IPS-NIHi11 (cell line): ENCODE data around the gene GASK1B.

Experiments
- DNase-seq: peaks from one replicate; pipeline ENCODE4 v3.0.0; 2012; ENCODE audit warnings: mixed read lengths, low spot score

Gene GASK1B

DNA sequence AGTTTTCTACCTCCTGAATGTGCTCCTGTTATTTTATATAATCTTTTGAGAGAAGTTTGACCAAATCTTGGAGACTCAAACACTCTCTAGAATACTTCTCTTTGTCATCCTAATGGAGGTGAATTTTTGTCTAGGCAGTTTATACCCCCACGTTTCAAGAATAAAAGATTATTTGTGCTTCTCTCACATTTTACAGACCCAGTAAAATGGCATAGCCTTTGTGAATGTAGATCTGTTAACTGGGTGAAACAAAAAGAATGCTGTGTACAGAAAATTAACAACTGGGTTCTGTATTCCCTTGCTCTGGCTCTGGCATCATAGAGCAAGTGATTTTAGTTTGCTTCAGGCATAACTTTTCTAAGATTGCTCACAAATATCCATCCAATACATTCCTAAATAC, 26.1 kb downstream of the GASK1B start:
- no peak for DNase-seq

- no peak for DNase-seq
Measured at GRCh38 chr4:158139086-158139485, 33.7 kb downstream of the GASK1B start.

GRCh38 chr4:158134222-158134621, 38.6 kb downstream of the GASK1B start:
- no peak for DNase-seq

DNA sequence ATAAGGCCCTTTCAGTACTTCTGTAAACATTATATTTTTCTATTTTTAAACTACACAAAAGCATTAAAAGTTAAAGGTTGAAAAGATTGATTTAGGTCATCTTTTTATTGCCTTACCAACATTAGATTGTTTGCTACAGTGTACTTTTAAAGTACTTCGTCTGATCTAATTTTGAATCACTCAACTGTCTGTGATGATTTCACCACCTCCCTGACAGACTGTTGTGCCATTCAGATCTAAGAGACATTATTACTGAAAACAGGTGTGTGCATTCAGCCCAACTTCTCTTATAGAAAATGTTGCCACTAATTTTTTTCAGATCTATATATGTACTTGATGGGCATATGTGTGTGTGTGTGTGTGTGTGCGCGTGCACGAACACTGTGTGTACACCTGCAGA, 39.3 kb downstream of the GASK1B start:
- no peak for DNase-seq

DNA sequence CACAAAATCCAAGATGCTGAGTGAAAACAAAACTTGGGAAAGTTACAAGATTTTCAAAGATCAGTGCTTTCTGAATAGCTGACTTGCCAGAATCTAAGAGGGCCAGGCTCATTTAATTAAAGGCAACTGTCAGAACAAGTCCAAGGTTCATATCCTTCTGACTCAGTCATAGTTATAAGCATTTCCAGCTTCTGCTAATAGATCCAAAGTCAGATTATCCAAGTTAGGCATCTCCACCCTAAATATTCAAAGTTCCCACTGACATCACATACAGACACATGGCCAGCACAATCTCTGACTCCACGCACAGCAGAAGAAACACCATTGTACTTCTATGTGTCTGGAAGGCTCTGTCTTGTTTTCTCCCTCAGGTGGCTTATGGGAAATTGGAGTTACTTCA, 41.8 kb downstream of the GASK1B start:
- DNase-seq, result no peak

DNA sequence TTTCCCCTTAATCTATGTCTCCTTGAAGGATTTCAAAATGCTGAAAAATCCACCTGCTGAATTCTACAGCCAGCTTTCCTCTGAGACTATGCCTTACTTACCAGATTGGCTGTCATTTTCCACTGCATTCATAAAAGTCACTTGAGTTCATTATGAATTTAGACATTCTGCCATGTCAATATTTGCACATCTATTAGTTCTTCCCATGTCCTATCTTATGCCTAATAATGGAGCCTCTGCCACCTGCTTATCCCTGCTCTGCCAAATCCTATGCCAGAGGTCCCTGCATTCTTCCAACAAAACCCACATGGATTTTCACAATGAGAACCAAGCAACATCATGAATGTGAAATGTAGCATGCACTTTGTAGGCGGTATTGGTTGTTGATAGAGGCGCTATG, 42.6 kb downstream of the GASK1B start:
- DNase-seq, result no peak

GRCh38 chr4:158129694-158130093, 43.1 kb downstream of the GASK1B start:
- DNase-seq, result no peak

GRCh38 chr4:158128540-158128939, 44.3 kb downstream of the GASK1B start:
- DNase-seq, result no peak

DNA sequence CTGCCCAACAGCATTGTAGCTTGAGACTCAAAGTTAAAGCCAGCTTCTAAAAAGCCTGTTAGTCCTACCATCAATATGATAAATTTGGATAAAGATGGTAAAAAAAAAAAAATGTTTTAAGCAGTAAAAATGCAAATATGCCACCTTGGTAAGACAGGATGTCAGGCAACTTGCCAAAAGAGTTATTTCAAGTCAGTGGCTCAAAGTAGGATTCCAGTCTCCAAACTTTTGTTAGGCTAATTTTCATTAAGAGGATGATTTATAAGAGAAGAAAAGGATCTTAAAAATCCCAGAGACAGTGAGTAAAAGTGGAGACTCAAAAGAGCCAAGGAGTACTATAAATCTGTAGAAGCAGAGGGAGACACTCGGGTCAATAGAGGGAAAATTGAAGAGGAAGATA, 47.5 kb downstream of the GASK1B start:
- DNase-seq, result no peak
